ENCODE measurements around the gene GNAI3.

- TF ChIP-seq CTCF (IDR thresholded peaks at IDR 0.05) (no peak), EP300 (IDR thresholded peaks at IDR 0.05) (no peak)
Observed at GRCh38 chr1:109529881-109530456, 18.4 kb upstream of the GNAI3 start.

Data from esophagus muscularis mucosa (tissue), 3 donors.